Measurements from ENCODE around the gene BOLL.
"Not testable (repeated sequence)": the region's sequence is repeated elsewhere in the genome, so short reads cannot be mapped to it uniquely, and the experiment has no call there.

Gene BOLL

GRCh38 chr2:197793456-197793855 lies 8.3 kb upstream of the BOLL start:
- DNase-seq = no peak

- no peak for DNase-seq
Measured at GRCh38 chr2:197786010-197786877, 1.1 kb upstream of the BOLL start.

- no peak for DNase-seq
Measured at GRCh38 chr2:197782126-197782525, 3.0 kb downstream of the BOLL start.

GRCh38 chr2:197779261-197779660 lies 5.9 kb downstream of the BOLL start:
- no peak for DNase-seq

- DNase-seq = no peak
Measured at GRCh38 chr2:197777823-197778407, 7.2 kb downstream of the BOLL start.

- no peak for DNase-seq
Measured at GRCh38 chr2:197760293-197760657, 24.8 kb downstream of the BOLL start.

- DNase-seq = no peak
Measured at GRCh38 chr2:197759625-197760292, 25.4 kb downstream of the BOLL start.

GRCh38 chr2:197759013-197759412 lies 26.1 kb downstream of the BOLL start:
- no peak for DNase-seq

GRCh38 chr2:197740200-197740599 lies 44.9 kb downstream of the BOLL start:
- DNase-seq = no peak

GRCh38 chr2:197728555-197729544 lies 56.3 kb downstream of the BOLL start:
- not testable (repeated sequence) for DNase-seq

- DNase-seq = no peak
Measured at GRCh38 chr2:197727011-197727410, 58.1 kb downstream of the BOLL start.

- no peak for DNase-seq
Measured at GRCh38 chr2:197717863-197718262, 67.3 kb downstream of the BOLL start.

GRCh38 chr2:197713271-197713670 lies 71.8 kb downstream of the BOLL start:
- no peak for DNase-seq

- no peak for DNase-seq
Measured at GRCh38 chr2:197711578-197711977, 73.5 kb downstream of the BOLL start.

- DNase-seq = no peak
Measured at GRCh38 chr2:197710424-197711042, 74.6 kb downstream of the BOLL start.

GRCh38 chr2:197709140-197709539 lies 76.0 kb downstream of the BOLL start:
- not testable (repeated sequence) for DNase-seq

GRCh38 chr2:197708331-197708730 lies 76.8 kb downstream of the BOLL start:
- DNase-seq = no peak

GRCh38 chr2:197707316-197708213 lies 77.6 kb downstream of the BOLL start:
- peak; percentile 32 for DNase-seq

- DNase-seq = no peak
Measured at GRCh38 chr2:197706839-197707207, 78.3 kb downstream of the BOLL start.

- no peak for DNase-seq
Measured at GRCh38 chr2:197705912-197706838, 78.9 kb downstream of the BOLL start.

Data from NCI-H1694 (cell line).